ENCODE results near the gene EML5.

Gene EML5

GRCh38 chr14:88669346-88669745 is 123.4 kb downstream of the EML5 start:
- peaks cover 0 to 5% of the 10 kb centered on the region in 2 donors for H3K27me3 Mint-ChIP-seq
- ATAC-seq (replicated peaks): no peak
- H3K4me3 Mint-ChIP-seq: no peak overlapping the region

GRCh38 chr14:88668448-88669116 is 124.2 kb downstream of the EML5 start:
- Mint-ChIP-seq H3K9me3 (peaks cover 4 to 6% of the 10 kb centered on the region in 2 donors), H3K27me3 (peaks cover 0 to 5% of the 10 kb centered on the region in 2 donors), H3K27ac (peak overlapping the region in 1 of 2 donors; percentile 12), H3K36me3 (ENCODE audit: insufficient read depth) (no peaks in the 10 kb centered on the region), H3K4me3 (no peak overlapping the region), H3K4me1 (ENCODE audit: low read depth in 2 of 2) (peaks cover 0 to 6% of the 10 kb centered on the region in 2 donors)
- DNase-seq (no peak), ATAC-seq (replicated peaks) (no peak)

More at GRCh38 chr14:88669346-88669745, 123.4 kb downstream of the EML5 start:
- DNase-seq: no peak
- Mint-ChIP-seq H3K36me3 (ENCODE audit: insufficient read depth) (no peaks in the 10 kb centered on the region), H3K4me1 (ENCODE audit: low read depth in 2 of 2) (peaks cover 0 to 6% of the 10 kb centered on the region in 2 donors), H3K27ac (no peak overlapping the region), H3K9me3 (peaks cover 4 to 6% of the 10 kb centered on the region in 2 donors)

GRCh38 chr14:88667555-88668273 is 125.0 kb downstream of the EML5 start:
- no peaks in the 10 kb centered on the region for H3K36me3 Mint-ChIP-seq (ENCODE audit: insufficient read depth)
- peaks cover 0 to 6% of the 10 kb centered on the region in 2 donors for H3K4me1 Mint-ChIP-seq (ENCODE audit: low read depth in 2 of 2)
- H3K9me3 Mint-ChIP-seq: peaks cover 4 to 6% of the 10 kb centered on the region in 2 donors
- DNase-seq (peak; percentile 21 to 38 (median 36)), ATAC-seq (replicated peaks) (peak; percentile 72)
- H3K27me3 Mint-ChIP-seq: peaks cover 0 to 5% of the 10 kb centered on the region in 2 donors
- H3K27ac Mint-ChIP-seq: no peak overlapping the region
- H3K4me3 Mint-ChIP-seq: no peak overlapping the region

GRCh38 chr14:88660056-88660455 is 132.7 kb downstream of the EML5 start:
- Mint-ChIP-seq H3K27me3 (no peaks in the 10 kb centered on the region), H3K4me1 (ENCODE audit: low read depth in 2 of 2) (no peaks in the 10 kb centered on the region), H3K27ac (peak overlapping the region in 1 of 2 donors; percentile 29), H3K9me3 (peaks cover 0 to 1% of the 10 kb centered on the region in 2 donors), H3K36me3 (ENCODE audit: insufficient read depth) (peaks cover 8% of the 10 kb centered on the region), H3K4me3 (no peak overlapping the region)
- ATAC-seq (replicated peaks) (no peak), DNase-seq (no peak)

- H3K4me1 Mint-ChIP-seq (ENCODE audit: low read depth in 2 of 2): no peaks in the 10 kb centered on the region
- H3K36me3 Mint-ChIP-seq (ENCODE audit: insufficient read depth): no peaks in the 10 kb centered on the region
- no peak overlapping the region for H3K27ac Mint-ChIP-seq
- no peak overlapping the region for H3K4me3 Mint-ChIP-seq
- DNase-seq: no peak
- peaks cover 0 to 2% of the 10 kb centered on the region in 2 donors for H3K9me3 Mint-ChIP-seq
- no peak for ATAC-seq (replicated peaks)
- H3K27me3 Mint-ChIP-seq: no peaks in the 10 kb centered on the region
These were observed 153.5 kb downstream of the EML5 start for GRCh38 chr14:88639221-88639620.

GRCh38 chr14:88632512-88632911 is 160.2 kb downstream of the EML5 start:
- ATAC-seq (replicated peaks): no peak
- no peak for DNase-seq
- Mint-ChIP-seq H3K4me3 (no peak overlapping the region), H3K27me3 (no peaks in the 10 kb centered on the region), H3K36me3 (ENCODE audit: insufficient read depth) (no peaks in the 10 kb centered on the region), H3K9me3 (no peaks in the 10 kb centered on the region), H3K4me1 (ENCODE audit: low read depth in 2 of 2) (no peaks in the 10 kb centered on the region), H3K27ac (no peak overlapping the region)

GRCh38 chr14:88631091-88631490 is 161.7 kb downstream of the EML5 start:
- no peaks in the 10 kb centered on the region for H3K4me1 Mint-ChIP-seq (ENCODE audit: low read depth in 2 of 2)
- ATAC-seq (replicated peaks): no peak
- no peaks in the 10 kb centered on the region for H3K9me3 Mint-ChIP-seq
- no peaks in the 10 kb centered on the region for H3K27me3 Mint-ChIP-seq
- H3K36me3 Mint-ChIP-seq (ENCODE audit: insufficient read depth): no peaks in the 10 kb centered on the region
- no peak overlapping the region for H3K4me3 Mint-ChIP-seq
- H3K27ac Mint-ChIP-seq: no peak overlapping the region
- no peak for DNase-seq

- Mint-ChIP-seq H3K27ac (no peak overlapping the region), H3K4me1 (ENCODE audit: low read depth in 2 of 2) (no peaks in the 10 kb centered on the region), H3K27me3 (no peaks in the 10 kb centered on the region), H3K36me3 (ENCODE audit: insufficient read depth) (no peaks in the 10 kb centered on the region), H3K9me3 (no peaks in the 10 kb centered on the region), H3K4me3 (no peak overlapping the region)
- no peak for DNase-seq
- no peak for ATAC-seq (replicated peaks)
These were observed 162.2 kb downstream of the EML5 start for GRCh38 chr14:88630565-88630964.

- no peaks in the 10 kb centered on the region for H3K27me3 Mint-ChIP-seq
- H3K36me3 Mint-ChIP-seq (ENCODE audit: insufficient read depth): no peaks in the 10 kb centered on the region
- DNase-seq: no peak
- H3K27ac Mint-ChIP-seq: no peak overlapping the region
- H3K9me3 Mint-ChIP-seq: no peaks in the 10 kb centered on the region
- H3K4me3 Mint-ChIP-seq: no peak overlapping the region
- ATAC-seq (replicated peaks): no peak
- H3K4me1 Mint-ChIP-seq (ENCODE audit: low read depth in 2 of 2): no peaks in the 10 kb centered on the region
These were observed 164.3 kb downstream of the EML5 start for GRCh38 chr14:88628462-88628861.

- ATAC-seq (replicated peaks) (no peak), DNase-seq (no peak)
- Mint-ChIP-seq H3K27ac (no peak overlapping the region), H3K4me1 (ENCODE audit: low read depth in 2 of 2) (no peaks in the 10 kb centered on the region), H3K36me3 (ENCODE audit: insufficient read depth) (no peaks in the 10 kb centered on the region), H3K27me3 (no peaks in the 10 kb centered on the region), H3K9me3 (no peaks in the 10 kb centered on the region), H3K4me3 (no peak overlapping the region)
These were observed 164.7 kb downstream of the EML5 start for GRCh38 chr14:88628033-88628432.

- H3K27me3 Mint-ChIP-seq: no peaks in the 10 kb centered on the region
- no peak overlapping the region for H3K27ac Mint-ChIP-seq
- H3K4me1 Mint-ChIP-seq (ENCODE audit: low read depth in 2 of 2): no peaks in the 10 kb centered on the region
These were observed 167.1 kb downstream of the EML5 start for GRCh38 chr14:88625671-88626070.

GRCh38 chr14:88621100-88621499 is 171.7 kb downstream of the EML5 start:
- Mint-ChIP-seq H3K27ac (no peak overlapping the region), H3K36me3 (ENCODE audit: insufficient read depth) (no peaks in the 10 kb centered on the region), H3K9me3 (no peaks in the 10 kb centered on the region), H3K27me3 (no peaks in the 10 kb centered on the region), H3K4me3 (no peak overlapping the region), H3K4me1 (ENCODE audit: low read depth in 2 of 2) (no peaks in the 10 kb centered on the region)
- DNase-seq (no peak), ATAC-seq (replicated peaks) (no peak)

More at GRCh38 chr14:88625671-88626070, 167.1 kb downstream of the EML5 start:
- no peak overlapping the region for H3K4me3 Mint-ChIP-seq
- no peak for ATAC-seq (replicated peaks)
- DNase-seq: no peak
- H3K9me3 Mint-ChIP-seq: no peaks in the 10 kb centered on the region
- no peaks in the 10 kb centered on the region for H3K36me3 Mint-ChIP-seq (ENCODE audit: insufficient read depth)

GRCh38 chr14:88618476-88618875 is 174.3 kb downstream of the EML5 start:
- Mint-ChIP-seq H3K4me1 (ENCODE audit: low read depth in 2 of 2) (no peaks in the 10 kb centered on the region), H3K4me3 (no peak overlapping the region), H3K27ac (no peak overlapping the region), H3K27me3 (no peaks in the 10 kb centered on the region), H3K36me3 (ENCODE audit: insufficient read depth) (peaks cover 4% of the 10 kb centered on the region), H3K9me3 (no peaks in the 10 kb centered on the region)
- ATAC-seq (replicated peaks) (no peak), DNase-seq (no peak)

- H3K4me1 Mint-ChIP-seq (ENCODE audit: low read depth in 2 of 2): peaks cover 2 to 4% of the 10 kb centered on the region in 2 donors
- no peaks in the 10 kb centered on the region for H3K27me3 Mint-ChIP-seq
- H3K4me3 Mint-ChIP-seq: no peak overlapping the region
- peaks cover 8% of the 10 kb centered on the region for H3K36me3 Mint-ChIP-seq (ENCODE audit: insufficient read depth)
- H3K9me3 Mint-ChIP-seq: no peaks in the 10 kb centered on the region
- no peak for ATAC-seq (replicated peaks)
- DNase-seq: no peak
- H3K27ac Mint-ChIP-seq: no peak overlapping the region
These were observed 175.3 kb downstream of the EML5 start for GRCh38 chr14:88617479-88617878.
